IMR-90 (cell line): ENCODE measurements around the gene EML1.

Experiments used
- CTCF ChIP-seq: conservative IDR thresholded peaks from 2 replicates; pipeline ENCODE4 v1.5.1; 2012; ENCODE audit warnings: mild to moderate bottlenecking, low read depth, low read length, improper control_type of control experiment
- RCOR1 ChIP-seq: IDR thresholded peaks from 2 replicates; pipeline ENCODE4 v1.6.1; 2012; ENCODE audit warnings: mild to moderate bottlenecking, low read length, improper control_type of control experiment; ENCODE audit not compliant: insufficient replicate concordance
- RFX5 ChIP-seq: IDR thresholded peaks from 2 replicates; pipeline ENCODE4 v1.8.0; 2012; ENCODE audit warnings: low read depth, mild to moderate bottlenecking, low read length, moderate library complexity

- TF ChIP-seq CTCF (no peak), RFX5 (no peak), RCOR1 (no peak)
Measured at GRCh38 chr14:99888149-99888548, 94.9 kb downstream of the EML1 start.
